K562 (cell line): Measurements from ENCODE around the gene PRDX1.

Source experiments
- CHD4 ChIP-seq: fragments of 200-600 bp; sonication (generic); IDR thresholded peaks from 3 replicates; pipeline ENCODE4 v1.6.1; 2012; ENCODE audit warnings: low read depth, mild to moderate bottlenecking, mixed read lengths, low read length, inconsistent platforms; ENCODE audit not compliant: insufficient read depth, insufficient replicate concordance, poor library complexity, severe bottlenecking
- HNRNPK ChIP-seq: fragments of 200-400 bp; formaldehyde crosslinking; IDR thresholded peaks from one replicate; pipeline ENCODE4 v1.6.1; 2018; ENCODE audit warnings: mild to moderate bottlenecking, low read depth, low read length; ENCODE audit not compliant: poor library complexity, severe bottlenecking
- HNRNPUL1 ChIP-seq: fragments of 200-400 bp; formaldehyde crosslinking; IDR thresholded peaks from 2 replicates; pipeline ENCODE4 v1.6.1; 2017; ENCODE audit warnings: low read length
- MAFG ChIP-seq: fragments of 450-650 bp; conservative IDR thresholded peaks from 2 replicates; pipeline ENCODE4 v1.6.1; 2016; ENCODE audit warnings: missing genetic modification characterization, missing compliant biosample characterization
- MEF2D ChIP-seq: conservative IDR thresholded peaks from 2 replicates; pipeline ENCODE4 v1.6.1; 2016; ENCODE audit warnings: low read depth, missing genetic modification characterization, missing compliant biosample characterization
- ZBTB11 ChIP-seq, 3 experiments: fragments of 200-800 bp in 1 of 3; fragments of 250-450 bp in 1 of 3; fragments of 450-650 bp in 1 of 3; sonication (Bioruptor Pico) in 1 of 3; sonication (Bioruptor generic) in 1 of 3; formaldehyde crosslinking in 1 of 3; IDR thresholded peaks; 2 replicates each; pipeline versions ENCODE4 v1.6.1 to v1.8.0; 2016 to 2022; ENCODE audit warnings: mild to moderate bottlenecking in 2 of 3, missing genetic modification characterization in 2 of 3, missing compliant biosample characterization in 1 of 3, moderate library complexity in 1 of 3
- TF ChIP-seq, protein P1 (sequence below), 3 experiments: IDR thresholded peaks in 2 of 3; conservative IDR thresholded peaks in 1 of 3; 2 replicates each; pipeline ENCODE4 v1.5.1; 2011 to 2012; ENCODE audit warnings: low read length in 3 of 3, mild to moderate bottlenecking in 3 of 3, control low read depth in 2 of 3, improper control_type of control experiment in 1 of 3, inconsistent platforms in 1 of 3, low read depth in 1 of 3, mixed read lengths in 1 of 3, moderate library complexity in 1 of 3; ENCODE audit not compliant: insufficient read depth in 2 of 3

DNA sequence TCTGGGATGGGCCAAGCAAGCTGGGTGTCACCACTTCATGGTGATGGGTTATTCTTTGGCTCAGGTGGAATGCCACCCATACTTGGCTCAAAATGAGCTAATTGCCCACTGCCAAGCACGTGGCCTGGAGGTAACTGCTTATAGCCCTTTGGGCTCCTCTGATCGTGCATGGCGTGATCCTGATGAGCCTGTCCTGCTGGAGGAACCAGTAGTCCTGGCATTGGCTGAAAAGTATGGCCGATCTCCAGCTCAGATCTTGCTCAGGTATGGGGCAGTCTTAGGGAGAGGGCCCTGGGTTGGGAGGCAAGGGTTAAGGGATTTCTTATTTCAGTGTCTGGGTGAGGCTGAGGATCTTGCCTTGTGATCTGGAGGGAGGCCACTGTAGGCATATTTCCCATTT is 46.7 kb upstream of the PRDX1 start:
- TF ChIP-seq HNRNPK = no peak
- TF ChIP-seq MEF2D (tag) = no peak
- no peak for TF ChIP-seq HNRNPUL1
- TF ChIP-seq ZBTB11 (CRISPR knock-in tag; IDR thresholded peaks at IDR 0.05) = no peak
- TF ChIP-seq MAFG (tag) = no peak
- TF ChIP-seq CHD4 = no peak
- TF ChIP-seq, protein P1, sequence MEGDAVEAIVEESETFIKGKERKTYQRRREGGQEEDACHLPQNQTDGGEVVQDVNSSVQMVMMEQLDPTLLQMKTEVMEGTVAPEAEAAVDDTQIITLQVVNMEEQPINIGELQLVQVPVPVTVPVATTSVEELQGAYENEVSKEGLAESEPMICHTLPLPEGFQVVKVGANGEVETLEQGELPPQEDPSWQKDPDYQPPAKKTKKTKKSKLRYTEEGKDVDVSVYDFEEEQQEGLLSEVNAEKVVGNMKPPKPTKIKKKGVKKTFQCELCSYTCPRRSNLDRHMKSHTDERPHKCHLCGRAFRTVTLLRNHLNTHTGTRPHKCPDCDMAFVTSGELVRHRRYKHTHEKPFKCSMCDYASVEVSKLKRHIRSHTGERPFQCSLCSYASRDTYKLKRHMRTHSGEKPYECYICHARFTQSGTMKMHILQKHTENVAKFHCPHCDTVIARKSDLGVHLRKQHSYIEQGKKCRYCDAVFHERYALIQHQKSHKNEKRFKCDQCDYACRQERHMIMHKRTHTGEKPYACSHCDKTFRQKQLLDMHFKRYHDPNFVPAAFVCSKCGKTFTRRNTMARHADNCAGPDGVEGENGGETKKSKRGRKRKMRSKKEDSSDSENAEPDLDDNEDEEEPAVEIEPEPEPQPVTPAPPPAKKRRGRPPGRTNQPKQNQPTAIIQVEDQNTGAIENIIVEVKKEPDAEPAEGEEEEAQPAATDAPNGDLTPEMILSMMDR (IDR thresholded peaks at IDR 0.05 in 2 of 3, conservative IDR thresholded peaks at IDR 0.05 in 1 of 3; ENCODE audit: insufficient read depth in 2 of 3, low read depth in 1 of 3, low read length in 3 of 3) = no peak
